Measurements from ENCODE around the gene PDCD4.

PDCD4 gene

DNA sequence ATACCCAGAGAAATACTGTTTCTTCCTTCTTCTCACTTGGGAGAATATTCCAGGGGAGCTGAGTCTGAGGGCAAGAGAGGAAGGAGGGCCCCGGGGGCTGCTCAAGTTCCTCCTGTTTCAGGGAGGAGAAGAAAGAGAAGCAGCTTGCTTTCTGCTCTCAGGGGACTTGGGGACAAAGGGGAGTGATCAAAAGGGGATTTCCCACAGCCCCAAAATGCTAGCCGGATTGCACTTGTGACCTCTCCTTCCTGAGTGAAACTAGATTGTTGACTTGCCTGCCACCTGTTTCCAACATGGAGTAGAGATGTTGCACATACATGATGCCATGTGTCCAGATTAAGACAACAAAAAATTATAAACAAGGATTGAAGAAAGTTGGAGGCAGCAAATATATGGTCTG is 28.7 kb upstream of the PDCD4 start:
- no peak for DNase-seq

DNA sequence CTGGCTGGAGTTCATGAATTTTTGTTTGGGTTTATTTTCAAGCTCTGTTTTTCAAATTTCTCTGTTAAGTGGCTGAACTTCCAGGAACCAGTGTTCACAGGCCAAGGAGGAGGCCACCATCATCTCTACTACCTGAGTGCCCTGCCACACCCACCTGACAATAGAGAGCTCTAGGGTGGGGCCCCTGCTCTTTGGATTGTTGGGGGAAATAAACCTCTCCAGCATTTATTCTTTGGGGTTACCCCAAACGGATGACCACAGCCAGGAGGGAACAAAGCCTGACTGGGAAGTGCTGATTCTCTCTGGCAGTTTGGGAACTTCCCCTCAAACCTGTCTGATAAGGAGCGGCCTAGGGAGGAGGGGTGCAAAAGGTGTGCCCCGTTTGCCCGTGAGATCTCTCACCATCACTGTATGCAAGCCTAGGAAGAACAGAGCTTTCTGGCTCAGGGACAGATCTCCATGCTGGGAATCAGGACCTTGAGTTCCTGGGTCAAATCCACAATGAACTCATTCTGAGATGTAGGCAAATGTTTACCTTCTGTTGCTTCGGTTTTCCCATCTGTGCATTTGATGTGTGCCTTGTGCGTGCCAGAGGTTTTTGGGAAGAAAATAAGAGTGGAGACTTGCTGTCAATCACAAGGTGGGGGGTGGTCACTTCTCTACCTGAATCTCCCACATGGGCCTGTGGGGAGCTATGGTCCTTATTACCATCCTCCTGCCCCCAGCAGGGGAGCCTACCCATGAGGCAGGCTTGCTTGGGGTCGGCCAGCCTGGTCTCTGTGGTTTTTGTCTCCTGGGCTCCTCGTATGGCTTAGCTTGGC is 27.7 kb upstream of the PDCD4 start:
- DNase-seq: no peak

DNA sequence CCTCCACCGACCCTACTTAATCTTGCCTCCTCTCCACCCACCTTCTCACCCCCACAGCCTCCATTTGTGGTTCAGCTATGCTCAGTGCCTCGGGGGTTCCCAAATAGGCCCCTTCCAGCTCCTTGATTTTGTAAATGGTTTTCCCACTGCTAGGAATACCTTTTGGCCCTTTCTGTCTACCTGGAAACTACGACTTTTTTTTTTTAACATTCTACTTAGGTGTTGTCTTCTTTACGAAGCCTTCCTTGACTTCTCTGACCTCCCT is 27.2 kb upstream of the PDCD4 start:
- no peak for DNase-seq

DNA sequence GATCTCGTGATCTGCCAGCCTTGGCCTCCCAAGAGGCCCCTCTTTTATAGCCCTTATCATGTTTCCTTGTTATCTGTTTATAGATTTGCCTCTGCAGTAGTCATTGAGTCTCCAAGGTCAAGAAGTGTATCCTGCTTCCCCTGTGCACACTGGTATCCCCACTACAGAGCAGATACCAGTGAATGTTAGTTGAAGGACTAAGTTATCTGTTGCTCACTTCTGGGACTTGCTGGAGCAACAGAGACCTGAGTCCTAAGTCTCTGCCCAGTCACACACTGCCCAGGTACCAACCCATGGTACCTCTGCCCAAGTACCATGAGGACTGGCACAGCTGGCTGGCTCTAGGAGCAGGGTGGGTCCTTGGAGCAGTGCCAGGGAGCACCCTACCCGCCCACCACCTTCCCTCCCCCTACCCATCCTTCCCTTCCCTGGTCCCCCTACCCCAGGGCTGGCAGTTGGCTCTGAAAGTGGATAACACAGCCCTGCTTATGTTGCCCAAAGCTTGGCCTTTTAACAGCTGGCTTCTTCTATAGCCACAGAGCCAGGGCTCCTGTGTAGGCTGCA is 26.5 kb upstream of the PDCD4 start:
- DNase-seq: no peak

DNA sequence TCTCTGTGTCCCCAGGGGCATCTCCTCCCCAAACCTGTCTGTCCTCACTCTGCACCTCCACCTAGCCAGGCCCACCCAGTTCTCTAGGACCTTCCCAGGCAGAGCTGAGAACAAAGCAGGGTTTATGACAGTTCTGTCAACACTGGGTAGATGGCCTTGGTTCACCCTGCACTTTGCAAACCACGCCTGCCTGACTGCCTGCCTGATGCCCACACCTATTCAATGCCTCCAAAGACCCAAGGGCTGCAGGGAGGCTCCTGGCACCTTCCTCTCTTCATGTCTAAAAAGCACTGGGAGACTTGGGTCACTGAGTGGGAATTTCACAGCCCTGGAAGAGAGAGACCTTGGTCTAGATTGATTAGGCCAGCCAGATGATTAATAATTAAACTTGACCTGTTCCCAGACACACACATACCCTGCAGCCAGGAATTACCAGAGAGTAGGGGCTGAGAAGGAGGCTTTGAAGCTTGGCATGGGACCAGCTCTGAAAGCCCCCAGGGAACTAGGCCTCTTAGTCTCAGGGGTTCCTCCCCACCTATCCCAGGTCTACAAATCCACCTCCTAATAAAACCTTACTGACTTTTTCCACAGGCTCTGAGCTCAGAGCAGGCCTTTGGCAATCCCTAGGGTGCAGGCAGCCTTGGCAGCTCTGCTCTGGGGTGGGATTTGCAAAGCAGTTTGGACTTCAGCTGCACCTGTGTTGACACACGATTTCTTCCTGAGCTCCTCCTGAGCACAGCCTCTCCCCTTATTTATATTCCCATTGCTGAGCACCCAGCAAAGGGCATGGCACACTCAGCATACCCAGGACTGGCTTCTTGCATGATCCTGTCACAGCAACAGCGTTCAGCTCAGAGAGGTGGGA is 25.7 kb upstream of the PDCD4 start:
- DNase-seq: no peak

DNA sequence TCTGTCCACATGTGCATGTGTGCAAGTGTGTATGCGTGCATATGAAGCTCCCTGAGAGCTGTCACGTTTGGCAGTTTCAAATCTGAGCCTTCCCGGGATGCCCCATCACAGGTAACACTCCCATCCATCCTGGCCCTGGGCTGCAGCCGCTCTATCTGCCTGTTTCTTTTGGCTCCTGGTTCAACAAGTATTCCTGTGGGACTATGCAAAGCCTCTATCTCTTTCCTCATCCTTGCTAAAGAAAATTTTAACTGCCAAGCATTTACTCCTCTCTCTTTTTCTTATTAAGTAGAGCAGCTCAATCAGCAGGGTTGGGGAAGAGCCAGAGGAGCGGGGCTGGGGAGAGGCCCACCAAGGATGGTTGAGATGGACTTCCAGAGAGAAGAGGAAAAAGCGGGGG is 24.4 kb upstream of the PDCD4 start:
- no peak for DNase-seq

DNA sequence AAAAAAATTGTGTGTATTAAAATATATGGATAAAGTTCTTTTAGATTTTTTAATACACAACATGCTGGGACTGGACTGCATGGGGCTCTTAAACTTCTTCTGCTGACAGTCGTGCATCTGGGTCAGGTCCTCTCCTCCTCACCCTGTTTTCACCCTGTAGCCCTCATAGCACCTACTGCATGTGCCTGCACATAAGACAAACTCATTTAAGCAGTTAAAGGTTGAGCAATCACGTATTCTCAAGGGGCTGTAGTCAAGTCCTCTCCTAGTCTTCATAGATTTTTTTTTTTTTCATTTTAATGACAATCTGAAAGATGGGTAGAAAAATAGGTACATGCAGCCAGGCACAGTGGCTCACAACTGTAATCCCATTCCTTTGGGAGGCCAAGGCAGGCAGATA is 23.6 kb upstream of the PDCD4 start:
- DNase-seq: no peak

DNA sequence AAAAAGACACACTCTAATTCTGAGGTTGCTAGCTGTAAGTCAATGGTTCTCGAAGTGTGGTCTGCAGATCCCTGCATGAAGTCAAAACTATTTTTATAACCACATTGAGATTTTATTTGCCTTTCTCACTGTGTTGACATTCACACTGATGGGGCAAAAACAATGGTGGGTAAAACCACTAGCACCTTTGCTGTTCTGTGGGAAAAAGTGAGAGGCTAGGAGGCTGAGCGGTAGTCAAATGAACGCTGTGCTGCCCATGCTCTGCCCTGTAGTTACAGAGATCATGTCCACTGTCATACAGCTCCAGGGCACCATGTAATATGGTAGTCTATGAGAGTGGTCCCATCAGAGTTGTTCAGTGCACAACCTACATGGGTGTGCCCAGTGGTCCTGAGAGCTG is 21.6 kb upstream of the PDCD4 start:
- DNase-seq: no peak

DNA sequence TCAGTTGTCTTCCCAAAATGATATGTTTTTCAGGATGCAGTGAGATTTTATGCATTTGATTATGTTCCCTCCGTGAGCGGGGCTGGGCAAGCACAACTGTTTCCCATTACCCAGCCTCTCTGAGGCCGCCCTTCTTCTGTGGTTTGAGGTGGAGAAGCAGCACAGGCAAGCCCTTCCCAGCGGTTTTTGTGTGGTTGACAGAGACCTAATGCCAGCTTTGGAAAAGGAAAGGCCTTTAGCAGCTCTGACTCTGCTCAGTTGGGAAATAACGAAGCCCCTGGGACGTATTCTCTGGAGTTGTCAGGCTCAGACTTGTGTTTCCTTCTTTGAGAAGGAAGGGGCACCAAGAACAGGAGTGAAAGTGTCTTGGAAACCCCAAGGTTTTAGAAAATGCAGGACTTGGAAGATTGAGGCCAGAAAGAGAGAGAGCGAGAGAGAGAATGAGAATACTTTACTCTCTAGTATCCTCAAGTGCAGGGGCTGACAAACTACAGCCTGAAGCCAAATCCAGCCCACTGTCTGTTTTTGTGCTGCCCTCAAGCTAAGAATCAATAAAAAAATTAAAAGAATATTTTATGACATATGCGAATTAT is 20.6 kb upstream of the PDCD4 start:
- no peak for DNase-seq

DNA sequence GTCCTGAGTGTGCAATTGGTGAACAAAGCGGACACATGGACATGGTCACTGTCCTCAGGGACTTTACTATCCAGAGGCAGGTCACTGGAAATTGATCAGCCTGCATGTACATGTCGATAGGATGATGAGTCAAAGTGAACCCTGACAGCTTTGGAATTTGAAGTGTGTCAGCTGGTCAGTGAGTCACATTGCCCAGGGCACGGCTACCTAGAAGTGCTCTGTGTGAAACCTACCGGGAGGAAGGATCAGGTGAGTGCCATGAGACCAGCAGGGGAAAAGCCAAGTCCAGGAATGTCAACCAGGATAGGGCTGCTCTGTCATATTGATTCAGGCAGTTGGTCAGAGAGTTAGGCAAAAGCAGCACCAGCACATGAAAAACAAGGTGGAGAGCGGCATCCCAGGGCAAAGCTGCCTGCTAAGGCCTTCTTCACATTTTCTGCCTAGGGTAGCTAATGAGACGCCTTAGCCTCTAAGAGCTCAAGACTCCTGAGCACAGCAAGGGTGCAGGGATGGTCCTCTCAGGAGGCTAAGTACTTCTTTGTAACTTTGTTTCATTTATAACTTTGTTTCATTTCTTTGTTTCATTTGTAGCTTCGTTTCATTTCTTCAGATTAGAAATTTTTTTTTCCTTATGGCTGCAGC is 19.4 kb upstream of the PDCD4 start:
- no peak for DNase-seq

DNA sequence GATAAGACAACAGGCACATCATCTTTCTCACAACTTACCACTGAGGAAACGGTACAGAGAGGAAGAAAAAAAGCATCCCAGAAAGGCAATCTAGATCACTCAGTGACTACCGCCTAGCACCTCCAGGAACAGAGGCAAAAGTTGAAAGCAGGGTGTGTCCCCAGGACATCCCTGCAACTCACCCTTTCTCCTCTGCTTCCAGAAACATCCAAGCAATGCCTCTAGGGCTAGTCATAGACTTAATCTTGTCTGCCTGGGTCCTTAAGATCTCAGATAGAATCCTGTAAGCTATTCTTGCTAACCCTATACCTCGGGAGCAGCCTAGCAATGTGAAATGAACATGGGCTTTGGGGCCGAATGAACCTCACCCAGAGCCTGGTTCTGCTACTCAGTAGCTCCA is 18.8 kb upstream of the PDCD4 start:
- no peak for DNase-seq

DNA sequence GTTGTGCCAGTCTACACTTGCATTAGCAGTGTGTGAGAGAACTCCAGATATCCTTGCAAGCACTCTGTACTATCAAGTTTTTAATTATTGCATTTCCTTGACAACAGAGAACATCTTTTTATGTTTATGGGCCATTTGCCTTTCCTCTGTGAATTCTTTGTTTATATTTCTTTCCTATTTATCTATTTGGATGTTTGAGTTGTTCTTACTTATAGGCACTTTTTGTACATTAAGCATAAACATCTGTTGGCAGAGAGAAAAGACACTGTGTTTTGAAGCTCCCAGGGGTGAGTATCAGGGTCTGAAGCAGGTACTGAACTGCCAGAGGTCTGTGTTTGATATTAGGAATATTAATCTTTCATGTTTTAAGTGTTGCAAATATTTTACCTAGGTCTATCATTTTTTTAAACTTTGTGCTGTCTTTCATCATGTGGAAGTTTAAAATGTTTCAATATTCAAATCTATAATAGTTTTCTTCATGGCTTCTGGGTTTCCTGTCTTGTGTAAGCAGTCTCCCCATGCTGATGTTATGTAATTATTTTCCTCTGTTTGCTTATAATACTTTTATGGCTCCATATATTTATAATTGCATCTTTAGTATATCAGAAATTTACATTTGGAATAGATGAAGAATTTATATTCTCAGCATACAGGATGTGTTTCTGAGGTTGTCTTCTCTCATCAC is 17.7 kb upstream of the PDCD4 start:
- DNase-seq: no peak

DNA sequence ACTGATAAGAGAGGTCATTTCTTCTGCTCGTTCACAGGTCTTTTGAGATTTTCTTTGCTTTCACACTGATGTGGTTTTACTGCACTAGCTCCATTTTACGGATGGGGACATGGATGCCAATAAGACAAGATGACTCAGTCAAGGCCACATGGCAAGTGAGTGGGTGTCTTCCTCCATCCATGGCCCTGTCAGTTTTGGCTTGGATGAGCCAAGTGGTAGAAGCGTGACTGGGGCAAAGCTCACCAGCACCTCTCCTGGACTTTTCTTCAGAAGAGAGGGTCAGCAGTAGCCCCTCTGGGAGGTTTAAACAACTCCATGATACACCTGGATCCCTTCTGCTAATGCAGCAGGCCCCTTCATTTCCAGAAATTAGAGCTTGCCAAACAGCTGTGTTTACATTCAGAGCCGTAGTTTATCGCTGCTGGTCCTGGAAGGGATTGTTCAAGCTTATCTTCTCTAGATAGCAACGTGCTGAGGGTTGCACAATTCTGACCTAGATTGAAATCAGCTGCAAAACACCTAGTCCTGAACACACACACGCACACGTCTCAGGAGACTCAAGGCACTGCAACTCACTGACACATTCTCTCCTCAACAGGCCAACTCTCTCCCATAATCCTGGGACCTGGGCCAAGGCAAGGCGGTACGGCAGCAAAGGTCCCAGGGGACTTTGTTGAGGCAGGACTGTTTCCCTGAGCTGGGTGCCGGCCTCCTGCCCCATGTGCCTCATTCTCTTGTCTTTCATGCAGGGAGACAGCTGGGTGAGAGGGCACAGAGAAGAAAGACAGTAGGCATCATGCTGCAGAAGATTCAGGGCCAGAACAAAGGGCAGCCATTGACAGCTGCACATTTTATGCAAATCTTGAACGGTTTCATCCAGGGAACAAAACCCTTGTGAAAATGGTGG is 14.2 kb upstream of the PDCD4 start:
- DNase-seq: no peak

DNA sequence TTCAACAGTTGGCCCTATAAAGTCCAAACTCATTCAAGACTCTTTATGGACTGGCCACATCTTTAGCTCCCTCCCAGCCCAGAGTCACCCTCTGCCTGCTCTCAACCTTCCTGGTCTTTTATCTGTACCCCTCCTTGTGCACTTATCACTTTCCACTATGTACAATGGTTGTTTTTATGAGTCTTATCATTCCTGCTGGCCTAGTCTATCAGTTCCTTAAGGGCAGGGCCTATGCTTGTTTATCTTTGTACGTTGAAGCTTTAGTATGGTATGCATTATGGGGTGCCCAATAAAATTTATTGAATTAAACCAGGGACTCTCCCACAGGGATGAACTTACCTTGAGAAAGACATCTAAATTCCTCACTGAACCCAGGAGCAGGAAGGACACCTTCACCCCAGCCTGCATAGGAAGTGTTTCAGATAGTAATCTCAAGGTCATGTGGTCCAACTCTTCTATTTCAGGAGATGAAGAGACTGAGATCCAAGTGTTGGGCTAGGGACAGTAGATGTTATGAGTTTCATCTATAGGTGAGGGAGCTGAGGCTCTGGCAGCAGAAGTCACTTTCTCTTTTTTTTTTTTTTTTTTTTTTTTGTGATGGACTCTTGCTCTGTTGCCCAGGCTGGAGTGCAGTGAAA is 13.3 kb upstream of the PDCD4 start:
- no peak for DNase-seq

DNA sequence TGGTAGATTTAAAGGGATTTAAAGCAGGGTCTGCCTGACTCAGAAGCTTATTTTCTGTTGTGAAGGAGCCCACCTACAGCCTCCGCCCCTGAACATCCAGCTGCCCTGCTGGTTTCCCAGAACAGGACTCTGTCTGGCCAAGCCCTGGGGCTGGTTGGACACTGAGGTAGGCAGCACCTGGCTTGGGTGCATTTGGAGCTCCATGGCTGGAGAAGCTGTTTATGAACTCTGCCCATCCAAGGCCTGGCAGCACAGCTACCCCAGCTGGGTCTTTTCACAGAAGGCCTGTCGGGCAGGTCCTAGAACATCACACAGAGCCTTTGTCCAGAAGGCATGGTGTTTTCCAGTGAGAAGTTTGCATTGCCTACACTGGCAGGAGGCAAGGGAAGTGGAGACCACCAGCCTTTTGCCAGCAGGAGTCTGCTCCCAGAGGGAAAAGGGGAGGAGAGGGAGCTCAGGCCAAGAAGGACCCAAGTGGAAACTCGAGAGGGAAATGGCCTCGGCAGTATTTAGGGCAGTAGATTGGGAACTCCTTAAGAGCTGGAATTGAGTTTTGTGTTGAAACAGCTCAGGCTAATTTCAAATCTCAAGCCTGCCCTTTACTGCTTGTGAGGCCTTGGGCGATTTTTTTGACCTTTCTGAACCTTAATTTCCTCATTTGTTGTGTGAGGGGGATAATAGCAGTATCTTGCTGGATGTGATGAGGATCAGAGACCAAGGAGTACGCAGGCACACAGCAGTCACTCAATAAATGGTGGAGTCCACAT is 12.3 kb upstream of the PDCD4 start:
- DNase-seq: no peak

DNA sequence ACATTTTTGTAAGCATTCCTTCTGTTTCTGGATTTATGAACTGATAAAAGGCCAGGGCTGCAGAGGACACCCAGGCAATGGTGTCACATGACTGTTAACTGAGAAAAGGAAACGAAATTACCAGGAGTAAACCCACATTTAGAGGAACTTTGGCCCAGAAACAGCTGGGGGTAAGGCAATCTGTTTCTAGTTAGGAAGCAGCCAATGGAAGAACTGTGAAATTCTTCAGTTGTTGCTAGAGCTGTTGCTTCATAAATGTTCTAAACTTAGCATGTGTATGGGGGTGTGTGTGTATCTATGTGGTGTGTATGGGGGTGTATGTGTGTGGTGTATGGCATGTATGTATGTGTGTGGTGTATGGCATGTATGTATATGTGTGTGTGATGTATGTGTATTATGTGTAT is 11.8 kb upstream of the PDCD4 start:
- DNase-seq: no peak

DNA sequence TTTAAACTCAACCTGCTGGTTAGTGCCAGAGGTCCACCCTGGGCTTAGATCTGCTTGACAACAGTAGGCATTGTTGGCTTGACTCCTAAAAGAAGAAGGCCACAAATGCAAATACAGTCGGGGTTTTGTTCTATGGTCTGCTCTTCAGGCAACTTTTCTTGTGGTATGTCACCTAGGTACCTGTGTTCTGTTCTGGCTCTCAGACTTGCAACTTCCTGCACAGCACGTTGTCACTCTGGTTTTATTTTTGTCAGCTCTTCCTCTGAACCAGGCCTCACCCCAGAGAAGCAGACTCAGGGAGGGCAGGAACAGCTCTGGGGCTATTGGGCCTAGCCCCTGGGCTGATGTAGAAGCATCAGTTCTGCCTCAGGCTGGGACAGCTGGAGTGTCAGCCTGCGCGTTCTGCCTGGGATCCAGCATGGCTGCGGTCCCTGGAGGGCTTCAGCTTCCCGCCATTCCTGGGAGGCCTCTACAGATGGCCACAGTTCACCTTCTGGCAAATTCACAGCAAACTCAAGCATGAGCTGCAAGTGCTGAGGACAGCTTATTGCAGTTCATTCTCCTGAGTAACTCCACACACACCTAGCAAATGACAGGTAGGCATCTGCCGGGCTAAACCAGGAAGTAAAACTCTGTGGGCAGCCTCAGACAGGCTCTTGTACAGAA is 11.0 kb upstream of the PDCD4 start:
- no peak for DNase-seq

DNA sequence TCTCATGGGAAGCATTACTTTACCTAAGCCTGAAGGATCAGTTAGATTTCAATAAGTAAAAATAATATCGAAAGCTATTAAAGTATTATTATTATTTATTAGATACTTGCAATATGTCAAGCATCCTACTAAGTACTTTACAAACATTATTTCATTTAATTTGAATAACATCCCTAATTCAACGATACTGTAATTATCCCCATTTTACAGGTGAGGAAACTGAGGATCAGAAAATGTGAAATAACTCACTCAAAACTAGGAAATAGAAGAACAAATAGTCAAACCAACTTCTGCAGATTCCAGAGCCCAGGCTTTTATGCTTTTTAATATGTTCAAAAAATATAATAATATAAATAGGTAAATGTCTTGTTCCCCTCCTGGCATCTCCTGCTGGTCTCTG is 10.3 kb upstream of the PDCD4 start:
- no peak for DNase-seq

DNA sequence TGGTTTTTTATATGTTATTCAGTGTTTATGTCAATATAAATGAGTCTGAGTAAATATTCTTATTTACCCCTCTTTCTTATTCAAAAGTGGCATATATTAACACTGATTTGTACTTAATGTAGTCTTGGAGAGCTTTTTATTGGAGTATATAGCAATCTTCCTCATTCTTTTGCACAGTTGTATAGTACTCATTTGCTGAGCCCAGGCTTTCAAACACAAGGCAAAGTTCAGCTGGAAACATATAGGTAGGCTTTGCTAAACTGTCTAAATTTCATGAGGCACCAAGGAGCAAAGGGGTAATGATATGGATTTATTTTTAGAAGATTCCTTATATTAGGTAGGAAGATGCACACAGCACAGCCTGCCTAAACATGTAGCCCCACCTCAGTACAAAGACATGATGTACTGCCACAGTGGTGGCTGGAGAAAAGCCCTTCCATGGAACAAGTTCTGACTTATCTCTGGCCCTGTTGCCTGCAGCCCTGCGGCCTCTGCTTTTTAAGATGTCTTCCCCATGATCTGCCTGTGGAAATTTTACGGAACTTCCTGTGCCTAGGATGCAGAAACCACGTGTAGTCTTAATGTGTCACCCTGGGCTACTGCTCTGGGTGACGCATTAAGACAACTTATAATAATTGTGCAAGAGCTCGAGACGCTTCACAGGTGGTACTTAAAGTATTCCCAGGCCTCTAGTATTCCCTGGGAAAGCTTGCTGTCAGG is 9.6 kb upstream of the PDCD4 start:
- no peak for DNase-seq
